Measurements from ENCODE around the gene AADACL4.

DNA sequence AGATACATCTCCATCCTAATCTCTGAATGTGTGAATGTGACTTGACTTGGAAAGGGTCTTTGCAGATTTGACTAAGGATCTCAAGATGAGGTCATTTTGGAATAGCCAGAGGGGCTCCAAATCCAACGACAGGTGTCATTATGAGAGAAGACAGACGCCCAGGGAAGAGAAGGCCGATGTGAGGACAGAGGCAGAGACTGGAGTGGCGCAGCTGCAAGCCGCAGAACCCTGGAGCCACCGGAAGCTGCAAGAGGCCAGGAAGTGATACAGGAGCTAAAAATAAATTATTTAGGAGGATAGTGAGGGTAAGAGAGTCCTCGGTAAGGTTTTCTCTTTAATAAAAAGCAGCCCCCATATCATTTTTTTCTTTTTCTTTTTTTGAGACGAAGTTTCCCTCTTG lies 9.7 kb upstream of the AADACL4 start:
- TF ChIP-seq POLR2A (IDR thresholded peaks at IDR 0.05; ENCODE audit: low read length) (no peak), GATA1 (IDR thresholded peaks at IDR 0.05; ENCODE audit: low read depth, low read length) (no peak)
